MM.1S (cell line): ENCODE data around the gene ELF2.

Source experiments
- DNase-seq: peaks from one replicate; pipeline ENCODE4 v3.0.0-alpha.2; 2015
- H2AFZ ChIP-seq: fragments of 300-600 bp; sonication (generic); 2 replicates; pipeline ENCODE4 v1.6.0; 2016; ENCODE audit warnings: antibody characterized with exemption, low read length
- H3F3A ChIP-seq: fragments of 300-600 bp; sonication (generic); 2 replicates; pipeline ENCODE4 v1.6.1; 2016; ENCODE audit warnings: mild to moderate bottlenecking, antibody characterized with exemption, low read length, moderate library complexity, mixed read lengths; ENCODE audit not compliant: insufficient read depth
- H3K27ac ChIP-seq: fragments of 300-600 bp; sonication (generic); 2 replicates; pipeline ENCODE4 v1.5.1; 2016; ENCODE audit warnings: mild to moderate bottlenecking, low read length
- H3K27me3 ChIP-seq: fragments of 300-600 bp; sonication (generic); replicated peaks from 2 replicates; pipeline ENCODE4 v1.6.0; 2016; ENCODE audit warnings: low read length; ENCODE audit not compliant: insufficient read depth
- H3K36me3 ChIP-seq: fragments of 300-600 bp; sonication (generic); replicated peaks from 2 replicates; pipeline ENCODE4 v1.6.1; 2016; ENCODE audit warnings: mild to moderate bottlenecking, low read length, mixed read lengths; ENCODE audit not compliant: insufficient read depth
- H3K4me1 ChIP-seq: fragments of 300-600 bp; sonication (generic); 2 replicates; pipeline ENCODE4 v1.6.1; 2016; ENCODE audit warnings: low read length, mixed read lengths
- H3K4me2 ChIP-seq: fragments of 300-600 bp; sonication (generic); 2 replicates; pipeline ENCODE4 v1.6.0; 2016; ENCODE audit warnings: low read depth, low read length
- H3K4me3 ChIP-seq: fragments of 300-600 bp; sonication (generic); 2 replicates; pipeline ENCODE4 v1.5.1; 2016; ENCODE audit warnings: low read length, mixed read lengths
- H3K79me2 ChIP-seq: fragments of 300-600 bp; sonication (generic); 2 replicates; pipeline ENCODE4 v1.6.1; 2016; ENCODE audit warnings: mixed run types, low read length, mixed read lengths
- H3K9ac ChIP-seq: fragments of 300-600 bp; sonication (generic); 2 replicates; pipeline ENCODE4 v1.6.1; 2016; ENCODE audit warnings: low read length, mixed read lengths
- H3K9me2 ChIP-seq: fragments of 300-600 bp; sonication (generic); replicated peaks from 2 replicates; pipeline ENCODE4 v1.6.1; 2016; ENCODE audit warnings: mild to moderate bottlenecking, low read length, mixed read lengths; ENCODE audit not compliant: insufficient read depth
- H3K9me3 ChIP-seq: fragments of 300-600 bp; sonication (generic); replicated peaks from 2 replicates; pipeline ENCODE4 v1.6.1; 2016; ENCODE audit warnings: mild to moderate bottlenecking, low read length, mixed read lengths; ENCODE audit not compliant: insufficient read depth
- H4K20me1 ChIP-seq: fragments of 300-600 bp; sonication (generic); 2 replicates; pipeline ENCODE4 v1.6.1; 2016; ENCODE audit warnings: mild to moderate bottlenecking, low read length, moderate library complexity, mixed read lengths; ENCODE audit not compliant: insufficient read depth
- CTCF ChIP-seq: fragments of 300-600 bp; sonication (generic); IDR thresholded peaks from 2 replicates; pipeline ENCODE4 v1.5.1; 2016; ENCODE audit warnings: antibody characterized with exemption, low read length, mixed read lengths
- EZH2 ChIP-seq: fragments of 300-600 bp; sonication (generic); optimal IDR thresholded peaks from 2 replicates; pipeline ENCODE3; 2017; ENCODE audit warnings: low read depth, mild to moderate bottlenecking, antibody characterized with exemption, low read length, mixed read lengths
- EZH2phosphoT487 ChIP-seq: fragments of 300-600 bp; sonication (generic); IDR thresholded peaks from 2 replicates; pipeline ENCODE4 v1.6.1; 2018; ENCODE audit warnings: antibody characterized with exemption, low read length

ELF2 gene

GRCh38 chr4:139196462-139196861 lies 19.4 kb upstream of the ELF2 start:
- Histone ChIP-seq H3K9ac (no peak overlapping the region), H3K27me3 (no peaks in the 10 kb centered on the region), H3F3A (no peaks in the 10 kb centered on the region), H3K4me3 (no peak overlapping the region), H3K79me2 (no peaks in the 10 kb centered on the region), H3K4me1 (peaks cover 11% of the 10 kb centered on the region; the same call in 1 of the 2 replicates), H3K9me3 (no peaks in the 10 kb centered on the region), H3K9me2 (no peaks in the 10 kb centered on the region), H3K4me2 (no peak overlapping the region), H2AFZ (no peak overlapping the region), H3K27ac (no peak overlapping the region), H3K36me3 (no peaks in the 10 kb centered on the region), H4K20me1 (no peaks in the 10 kb centered on the region)
- DNase-seq, result no peak
- TF ChIP-seq EZH2phosphoT487, result no peak
- TF ChIP-seq CTCF, result no peak
- no peak for TF ChIP-seq EZH2

- H3K79me2 ChIP-seq, result no peaks in the 10 kb centered on the region
- no peak for DNase-seq
- no peaks in the 10 kb centered on the region for H3K9me2 ChIP-seq
- peaks cover 8% of the 10 kb centered on the region; the same call in 1 of the 2 replicates for H3K4me1 ChIP-seq
- TF ChIP-seq EZH2 (no peak), CTCF (no peak), EZH2phosphoT487 (no peak)
- no peaks in the 10 kb centered on the region for H3K27me3 ChIP-seq
- no peak overlapping the region for H2AFZ ChIP-seq
- H3K4me3 ChIP-seq, result no peak overlapping the region
- H3K36me3 ChIP-seq, result no peaks in the 10 kb centered on the region
- no peak overlapping the region for H3K27ac ChIP-seq
- no peak overlapping the region for H3K4me2 ChIP-seq
- H3K9me3 ChIP-seq, result no peaks in the 10 kb centered on the region
- H3F3A ChIP-seq, result no peaks in the 10 kb centered on the region
- H4K20me1 ChIP-seq, result no peaks in the 10 kb centered on the region
- H3K9ac ChIP-seq, result no peak overlapping the region
These were observed 14.4 kb upstream of the ELF2 start for GRCh38 chr4:139191373-139191772.

- no peak overlapping the region for H3K9ac ChIP-seq
- no peak overlapping the region for H3K27ac ChIP-seq
- H3K36me3 ChIP-seq, result no peaks in the 10 kb centered on the region
- H3F3A ChIP-seq, result no peaks in the 10 kb centered on the region
- H3K4me2 ChIP-seq, result no peak overlapping the region
- H3K4me1 ChIP-seq, result peaks cover 8% of the 10 kb centered on the region; the same call in 1 of the 2 replicates
- no peaks in the 10 kb centered on the region for H4K20me1 ChIP-seq
- H3K9me2 ChIP-seq, result no peaks in the 10 kb centered on the region
- H2AFZ ChIP-seq, result no peak overlapping the region
- H3K79me2 ChIP-seq, result no peaks in the 10 kb centered on the region
- no peaks in the 10 kb centered on the region for H3K27me3 ChIP-seq
- no peak for TF ChIP-seq EZH2phosphoT487
- TF ChIP-seq EZH2, result no peak
- no peak for TF ChIP-seq CTCF
- DNase-seq, result no peak
- no peaks in the 10 kb centered on the region for H3K9me3 ChIP-seq
- H3K4me3 ChIP-seq, result no peak overlapping the region
These were observed 13.0 kb upstream of the ELF2 start for GRCh38 chr4:139189972-139190371.
